ENCODE results near the gene PSMD2. TPM values are rescaled to one million over a fixed set of nuclear protein-coding genes. Genes with fewer than 3 reads are reported as not detected.

Gene PSMD2
- total RNA-seq, 1 experiment from 2014 or later, result 359 TPM

- Mint-ChIP-seq H3K36me3 (peaks cover 96% of the 10 kb centered on the region), H3K9me3 (no peaks in the 10 kb centered on the region), H3K4me3 (no peak overlapping the region), H3K4me1 (no peaks in the 10 kb centered on the region), H3K27ac (no peak overlapping the region), H3K27me3 (ENCODE audit: low read depth) (no peaks in the 10 kb centered on the region)
- TF ChIP-seq USF2 (CRISPR knock-in tag; IDR thresholded peaks at IDR 0.05), result no peak
- no peak for ATAC-seq
- POLR2A ChIA-PET, result no interaction called here
- no peak for DNase-seq (ENCODE audit: low spot score)
- CTCF ChIA-PET, result interaction anchor here (1.3 kb wide), 1 partner anchor 44 kb away, joined by 5 read pairs; no protein-coding TSS in a partner anchor
Observed at GRCh38 chr3:184327171-184327570, 28.1 kb downstream of the PSMD2 start.

- Mint-ChIP-seq H3K36me3 (peaks cover 96% of the 10 kb centered on the region), H3K27ac (no peak overlapping the region), H3K4me3 (no peak overlapping the region), H3K27me3 (ENCODE audit: low read depth) (no peaks in the 10 kb centered on the region), H3K4me1 (no peaks in the 10 kb centered on the region), H3K9me3 (no peaks in the 10 kb centered on the region)
- ChIA-PET POLR2A (no interaction called here), CTCF (no interaction called here)
- TF ChIP-seq SMAD4 (CRISPR knock-in tag; IDR thresholded peaks at IDR 0.05) (no peak), SOX15 (CRISPR knock-in tag; IDR thresholded peaks at IDR 0.05) (no peak), ZBTB43 (CRISPR knock-in tag; IDR thresholded peaks at IDR 0.05) (no peak), GABPB1 (CRISPR knock-in tag; IDR thresholded peaks at IDR 0.05) (no peak)
- no peak for ATAC-seq
- no peak for DNase-seq (ENCODE audit: low spot score)
Observed at GRCh38 chr3:184328516-184328915, 29.5 kb downstream of the PSMD2 start.

- Mint-ChIP-seq H3K27ac (peak overlapping the region; percentile 21), H3K4me1 (peaks cover 14% of the 10 kb centered on the region), H3K27me3 (ENCODE audit: low read depth) (no peaks in the 10 kb centered on the region), H3K36me3 (peaks cover 66% of the 10 kb centered on the region), H3K4me3 (no peak overlapping the region), H3K9me3 (no peaks in the 10 kb centered on the region)
- ChIA-PET CTCF (no interaction called here), POLR2A (no interaction called here)
- TF ChIP-seq ZNF138 (CRISPR knock-in tag; conservative IDR thresholded peaks at IDR 0.05) (no peak), NR3C1 (CRISPR knock-in tag; conservative IDR thresholded peaks at IDR 0.05; ENCODE audit: low read depth) (no peak)
- ATAC-seq (no peak), DNase-seq (ENCODE audit: low spot score) (no peak)
Observed at GRCh38 chr3:184332370-184333090, 33.5 kb downstream of the PSMD2 start.

- ATAC-seq (no peak), DNase-seq (ENCODE audit: low spot score) (no peak)
- Mint-ChIP-seq H3K36me3 (peaks cover 59% of the 10 kb centered on the region), H3K4me3 (no peak overlapping the region), H3K27ac (peak overlapping the region; percentile 21), H3K4me1 (peaks cover 21% of the 10 kb centered on the region), H3K27me3 (ENCODE audit: low read depth) (no peaks in the 10 kb centered on the region), H3K9me3 (no peaks in the 10 kb centered on the region)
- ChIA-PET POLR2A (no interaction called here), CTCF (no interaction called here)
- TF ChIP-seq FOXP1 (CRISPR knock-in tag; IDR thresholded peaks at IDR 0.05; ENCODE audit: borderline replicate concordance), result no peak
- no peak for TF ChIP-seq ZNF317 (CRISPR knock-in tag; IDR thresholded peaks at IDR 0.05; ENCODE audit: borderline replicate concordance, low read depth)
- TF ChIP-seq E2F5 (CRISPR knock-in tag; IDR thresholded peaks at IDR 0.05), result no peak
- TF ChIP-seq AR (CRISPR knock-in tag; IDR thresholded peaks at IDR 0.05), result no peak
- TF ChIP-seq ERG (CRISPR knock-in tag; IDR thresholded peaks at IDR 0.05), result no peak
- TF ChIP-seq PRDM15 (CRISPR knock-in tag; IDR thresholded peaks at IDR 0.05), result no peak
- no peak for TF ChIP-seq GABPB1 (CRISPR knock-in tag; IDR thresholded peaks at IDR 0.05)
- TF ChIP-seq CREM (CRISPR knock-in tag; IDR thresholded peaks at IDR 0.05), result no peak
- TF ChIP-seq ZNF416 (CRISPR knock-in tag; IDR thresholded peaks at IDR 0.05), result no peak
- no peak for TF ChIP-seq TP53 (CRISPR knock-in tag; IDR thresholded peaks at IDR 0.05)
Observed at GRCh38 chr3:184333190-184333589, 34.1 kb downstream of the PSMD2 start.

Data from WTC11 (cell line).